Panc1 (cell line): ENCODE measurements around the gene KRT7. TPM values are rescaled to one million over a fixed set of nuclear protein-coding genes. Genes with fewer than 3 reads are reported as not detected.

Experiments used
- ATAC-seq: fragments of 200-7000 bp; cut with Tn5 transposase; 2 replicates; pipeline ENCODE4 v1.9.1; 2020; ENCODE audit warnings: mild to moderate bottlenecking, moderate library complexity
- BruUV-seq: library from RNA; stranded (reverse); fragments of 400-500 nt; replicated peaks from 2 replicates; lab custom pipeline; 2021; lab: Mats Ljungman, UMichigan
- CTCF ChIA-PET: fragments of 300-600 bp; sonication (Branson Sonifier 250); formaldehyde crosslinking; loops from one replicate; lab custom pipeline; 2022; ENCODE audit warnings: antibody characterized with exemption; lab: Charles Lee
- POLR2A ChIA-PET: fragments of 300-600 bp; sonication (Branson Sonifier 250); formaldehyde crosslinking; loops from one replicate; lab custom pipeline; 2022; ENCODE audit warnings: antibody characterized with exemption; lab: Charles Lee
- DNase-seq: peaks from one replicate; pipeline ENCODE4 v3.0.0-alpha.2; 2010; ENCODE audit warnings: low read depth, low spot score
- H3K27ac ChIP-seq: 2 replicates; pipeline ENCODE4 v1.5.1; 2011; ENCODE audit warnings: mild to moderate bottlenecking, low read length, inconsistent platforms
- H3K27me3 ChIP-seq: fragments of 200-500 bp; sonication (Bioruptor generic); 2 replicates; pipeline ENCODE4 v1.6.0; 2014; ENCODE audit warnings: low read length, inconsistent platforms; ENCODE audit not compliant: control insufficient read depth, insufficient read depth
- H3K36me3 ChIP-seq: fragments of 200-500 bp; sonication (Bioruptor generic); 2 replicates; pipeline ENCODE4 v1.5.1; 2014; ENCODE audit warnings: inconsistent platforms, mild to moderate bottlenecking, low read length, moderate library complexity; ENCODE audit not compliant: control insufficient read depth, insufficient read depth
- H3K4me1 ChIP-seq: 2 replicates; pipeline ENCODE4 v1.5.1; 2011; ENCODE audit warnings: inconsistent platforms, mild to moderate bottlenecking, low read length, moderate library complexity; ENCODE audit not compliant: control insufficient read depth, insufficient read depth
- H3K4me3 ChIP-seq, 2 experiments: 2 replicates each; pipeline ENCODE4 v1.5.1; 2011 to 2012; ENCODE audit warnings: low read depth in 2 of 2, low read length in 2 of 2, mild to moderate bottlenecking in 2 of 2, inconsistent platforms in 1 of 2, moderate library complexity in 1 of 2
- H3K9me3 ChIP-seq: fragments of 200-500 bp; sonication (Bioruptor generic); 2 replicates; pipeline ENCODE4 v1.5.1; 2014; ENCODE audit warnings: low read depth, mild to moderate bottlenecking, inconsistent platforms, low read length, moderate library complexity; ENCODE audit not compliant: control insufficient read depth, insufficient read depth
- POLR2AphosphoS5 ChIP-seq: IDR thresholded peaks from 2 replicates; pipeline ENCODE4 v1.6.1; 2012; ENCODE audit warnings: mild to moderate bottlenecking, low read depth, low read length, moderate library complexity
- SIN3A ChIP-seq: IDR thresholded peaks from 2 replicates; pipeline ENCODE4 v1.6.1; 2012; ENCODE audit warnings: low read depth, mild to moderate bottlenecking, low read length, moderate library complexity, borderline replicate concordance; ENCODE audit not compliant: insufficient read depth
- TCF7L2 ChIP-seq: IDR thresholded peaks from 2 replicates; pipeline ENCODE4 v1.6.1; 2011; ENCODE audit warnings: mild to moderate bottlenecking, low read depth, low read length, inconsistent platforms
- in situ Hi-C: cut with HindIII; loops from 2 replicates; pipeline ENCODE4 v1.10.0; 2016; ENCODE audit warnings: low sequenced_read_pairs, low pct_unique_long_range_greater_than_20kb
- intact Hi-C: fragments of 100-400 bp; cut with micrococcal nuclease; formaldehyde crosslinking; loops from one replicate; pipeline ENCODE4 v1.10.0; 2022; ENCODE audit not compliant: unreplicated experiment
- total RNA-seq: library from RNA; stranded (reverse); gene quantifications from one replicate; pipeline ENCODE4 v1.2.1, GENCODE V29; 2021; ENCODE audit not compliant: unreplicated experiment
- TF ChIP-seq, protein P1 (sequence below), 2 experiments: IDR thresholded peaks; 2 replicates each; pipeline ENCODE4 v1.6.1; 2011 to 2012; ENCODE audit warnings: low read depth in 2 of 2, control low read depth in 1 of 2, low read length in 1 of 2, mild to moderate bottlenecking in 1 of 2, moderate library complexity in 1 of 2; ENCODE audit not compliant: insufficient read depth in 1 of 2
- TF ChIP-seq, protein P2 (sequence below): fragments of 450-650 bp; IDR thresholded peaks from 2 replicates; pipeline ENCODE4 v1.5.1; 2017; ENCODE audit warnings: mild to moderate bottlenecking

The KRT7 gene
- total RNA-seq, 1 experiment from 2014 or later, result 16.8 TPM

DNA sequence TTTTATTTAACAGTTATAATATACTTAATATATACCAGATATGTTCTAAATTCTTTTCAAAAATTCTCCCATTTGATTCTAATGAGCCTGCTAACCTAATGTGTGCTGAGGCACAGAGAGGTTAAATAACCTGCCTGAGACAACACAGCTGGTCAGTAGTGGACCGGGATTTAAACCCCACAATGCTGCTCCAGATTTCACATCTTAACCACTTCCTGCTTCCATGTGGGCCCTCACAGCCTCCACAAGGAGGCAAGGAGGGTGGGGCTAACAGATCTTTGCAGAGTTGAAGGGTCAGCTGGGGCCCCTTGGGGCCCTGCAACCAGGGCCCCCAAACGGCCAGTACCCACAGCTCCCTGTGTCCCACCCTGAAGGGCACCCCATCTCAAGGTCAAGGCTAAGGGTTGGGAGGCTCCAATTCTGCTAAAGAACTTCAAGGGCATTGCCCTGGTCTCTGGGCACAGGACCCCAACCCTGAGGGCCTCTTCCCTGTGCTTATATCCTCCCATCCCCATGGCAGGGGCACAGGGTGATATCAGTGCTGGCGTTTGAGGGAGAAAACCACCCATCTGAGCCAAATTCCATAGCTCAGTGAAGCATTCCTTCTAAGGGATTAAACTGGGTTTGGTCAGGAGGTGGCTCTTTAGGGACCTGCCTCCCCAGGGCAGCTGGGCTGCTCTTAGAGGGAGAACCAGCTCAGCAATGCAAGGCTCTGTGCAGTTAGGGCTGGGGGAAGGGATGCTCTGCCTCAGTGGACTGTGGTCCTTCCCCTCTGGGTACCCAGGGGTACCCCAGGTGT lies 43.5 kb upstream of the KRT7 start:
- Histone ChIP-seq H3K27me3 (no peaks in the 10 kb centered on the region), H3K4me3 (peak overlapping the region; percentile 30 to 67; a peak in 3 of 4 replicates), H3K9me3 (no peaks in the 10 kb centered on the region), H3K36me3 (no peaks in the 10 kb centered on the region), H3K27ac (peak overlapping the region; percentile 95), H3K4me1 (peaks cover 96% of the 10 kb centered on the region)
- no peak for ATAC-seq
- no peak for TF ChIP-seq SIN3A
- TF ChIP-seq, protein P1, sequence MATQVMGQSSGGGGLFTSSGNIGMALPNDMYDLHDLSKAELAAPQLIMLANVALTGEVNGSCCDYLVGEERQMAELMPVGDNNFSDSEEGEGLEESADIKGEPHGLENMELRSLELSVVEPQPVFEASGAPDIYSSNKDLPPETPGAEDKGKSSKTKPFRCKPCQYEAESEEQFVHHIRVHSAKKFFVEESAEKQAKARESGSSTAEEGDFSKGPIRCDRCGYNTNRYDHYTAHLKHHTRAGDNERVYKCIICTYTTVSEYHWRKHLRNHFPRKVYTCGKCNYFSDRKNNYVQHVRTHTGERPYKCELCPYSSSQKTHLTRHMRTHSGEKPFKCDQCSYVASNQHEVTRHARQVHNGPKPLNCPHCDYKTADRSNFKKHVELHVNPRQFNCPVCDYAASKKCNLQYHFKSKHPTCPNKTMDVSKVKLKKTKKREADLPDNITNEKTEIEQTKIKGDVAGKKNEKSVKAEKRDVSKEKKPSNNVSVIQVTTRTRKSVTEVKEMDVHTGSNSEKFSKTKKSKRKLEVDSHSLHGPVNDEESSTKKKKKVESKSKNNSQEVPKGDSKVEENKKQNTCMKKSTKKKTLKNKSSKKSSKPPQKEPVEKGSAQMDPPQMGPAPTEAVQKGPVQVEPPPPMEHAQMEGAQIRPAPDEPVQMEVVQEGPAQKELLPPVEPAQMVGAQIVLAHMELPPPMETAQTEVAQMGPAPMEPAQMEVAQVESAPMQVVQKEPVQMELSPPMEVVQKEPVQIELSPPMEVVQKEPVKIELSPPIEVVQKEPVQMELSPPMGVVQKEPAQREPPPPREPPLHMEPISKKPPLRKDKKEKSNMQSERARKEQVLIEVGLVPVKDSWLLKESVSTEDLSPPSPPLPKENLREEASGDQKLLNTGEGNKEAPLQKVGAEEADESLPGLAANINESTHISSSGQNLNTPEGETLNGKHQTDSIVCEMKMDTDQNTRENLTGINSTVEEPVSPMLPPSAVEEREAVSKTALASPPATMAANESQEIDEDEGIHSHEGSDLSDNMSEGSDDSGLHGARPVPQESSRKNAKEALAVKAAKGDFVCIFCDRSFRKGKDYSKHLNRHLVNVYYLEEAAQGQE (IDR thresholded peaks at IDR 0.05; ENCODE audit: insufficient read depth in 1 of 2, low read depth in 2 of 2, low read length in 1 of 2), result no peak
- CTCF ChIA-PET, result interaction anchor here (0.5 to 1.1 kb wide), 3 partner anchors 22 to 690 kb away, joined by 3 to 8 read pairs (median 5); no protein-coding TSS in a partner anchor
- in situ Hi-C loops (no loop called here), intact Hi-C loops (no loop called here)
- no peak for DNase-seq
- no TSS peak for BruUV-seq
- POLR2A ChIA-PET, result no interaction called here

DNA sequence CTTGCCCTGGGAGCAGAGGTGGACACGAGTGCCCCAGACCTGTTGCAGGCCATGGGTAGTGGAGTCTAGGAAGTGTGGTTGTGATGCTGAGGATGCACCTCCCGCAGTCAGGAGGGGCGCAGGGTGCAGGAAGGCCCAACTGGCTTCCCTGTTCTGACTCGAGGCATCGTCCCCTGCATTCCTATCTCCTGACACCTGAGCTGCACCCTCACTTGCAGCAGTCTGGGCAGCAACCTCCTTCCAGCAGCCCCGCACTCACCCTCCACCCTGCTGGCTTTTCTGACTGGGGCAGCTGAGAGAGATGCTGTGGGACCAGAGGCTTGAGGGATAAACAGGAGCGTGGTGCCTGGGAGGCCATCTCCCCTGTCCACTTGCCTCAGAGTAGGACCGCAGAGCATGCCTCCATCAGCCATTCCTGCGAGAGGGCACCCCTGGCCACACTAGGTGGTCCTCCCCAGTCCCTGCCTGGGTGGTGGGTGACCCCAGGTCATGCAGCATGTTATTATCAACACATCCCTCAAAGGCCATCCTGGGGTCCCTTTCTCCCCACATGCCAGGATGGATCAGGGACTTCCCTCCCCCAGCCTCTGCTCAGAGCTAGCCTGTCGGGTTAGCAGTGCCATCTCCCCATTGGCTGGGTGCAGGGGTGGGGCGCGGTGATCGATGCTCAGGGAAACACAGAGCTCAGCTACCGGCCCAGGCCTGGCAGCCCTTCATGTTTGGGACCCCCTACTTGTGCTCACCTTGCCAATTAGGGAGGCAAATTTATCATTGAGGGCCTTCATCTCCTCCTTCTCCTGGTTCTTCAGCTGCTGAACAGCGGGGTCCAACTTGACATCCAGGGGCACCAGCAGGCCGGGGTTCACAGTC lies 41.9 kb upstream of the KRT7 start:
- POLR2A ChIA-PET, result no interaction called here
- H3K4me1 ChIP-seq, result peaks cover 91% of the 10 kb centered on the region

More for the DNA sequence above, 41.9 kb upstream of the KRT7 start:
- in situ Hi-C loops (no loop called here), intact Hi-C loops (no loop called here)
- BruUV-seq, result no TSS peak
- TF ChIP-seq SIN3A (no peak), TCF7L2 (no peak), POLR2AphosphoS5 (no peak)
- TF ChIP-seq, protein P1 (IDR thresholded peaks at IDR 0.05; ENCODE audit: insufficient read depth in 1 of 2, low read depth in 2 of 2, low read length in 1 of 2), result no peak
- TF ChIP-seq, protein P2, sequence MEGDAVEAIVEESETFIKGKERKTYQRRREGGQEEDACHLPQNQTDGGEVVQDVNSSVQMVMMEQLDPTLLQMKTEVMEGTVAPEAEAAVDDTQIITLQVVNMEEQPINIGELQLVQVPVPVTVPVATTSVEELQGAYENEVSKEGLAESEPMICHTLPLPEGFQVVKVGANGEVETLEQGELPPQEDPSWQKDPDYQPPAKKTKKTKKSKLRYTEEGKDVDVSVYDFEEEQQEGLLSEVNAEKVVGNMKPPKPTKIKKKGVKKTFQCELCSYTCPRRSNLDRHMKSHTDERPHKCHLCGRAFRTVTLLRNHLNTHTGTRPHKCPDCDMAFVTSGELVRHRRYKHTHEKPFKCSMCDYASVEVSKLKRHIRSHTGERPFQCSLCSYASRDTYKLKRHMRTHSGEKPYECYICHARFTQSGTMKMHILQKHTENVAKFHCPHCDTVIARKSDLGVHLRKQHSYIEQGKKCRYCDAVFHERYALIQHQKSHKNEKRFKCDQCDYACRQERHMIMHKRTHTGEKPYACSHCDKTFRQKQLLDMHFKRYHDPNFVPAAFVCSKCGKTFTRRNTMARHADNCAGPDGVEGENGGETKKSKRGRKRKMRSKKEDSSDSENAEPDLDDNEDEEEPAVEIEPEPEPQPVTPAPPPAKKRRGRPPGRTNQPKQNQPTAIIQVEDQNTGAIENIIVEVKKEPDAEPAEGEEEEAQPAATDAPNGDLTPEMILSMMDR, result no peak
- DNase-seq (no peak), ATAC-seq (peak; percentile 46)
- Histone ChIP-seq H3K27me3 (no peaks in the 10 kb centered on the region), H3K36me3 (no peaks in the 10 kb centered on the region), H3K9me3 (no peaks in the 10 kb centered on the region), H3K27ac (peak overlapping the region; percentile 95), H3K4me3 (peak overlapping the region; percentile 30 to 67)
- CTCF ChIA-PET, result interaction anchor here (0.6 to 1.1 kb wide), 2 partner anchors 21 to 135 kb away, joined by 3 to 5 read pairs; no protein-coding TSS in a partner anchor
